ENCODE measurements around the gene HEATR1.

DNA sequence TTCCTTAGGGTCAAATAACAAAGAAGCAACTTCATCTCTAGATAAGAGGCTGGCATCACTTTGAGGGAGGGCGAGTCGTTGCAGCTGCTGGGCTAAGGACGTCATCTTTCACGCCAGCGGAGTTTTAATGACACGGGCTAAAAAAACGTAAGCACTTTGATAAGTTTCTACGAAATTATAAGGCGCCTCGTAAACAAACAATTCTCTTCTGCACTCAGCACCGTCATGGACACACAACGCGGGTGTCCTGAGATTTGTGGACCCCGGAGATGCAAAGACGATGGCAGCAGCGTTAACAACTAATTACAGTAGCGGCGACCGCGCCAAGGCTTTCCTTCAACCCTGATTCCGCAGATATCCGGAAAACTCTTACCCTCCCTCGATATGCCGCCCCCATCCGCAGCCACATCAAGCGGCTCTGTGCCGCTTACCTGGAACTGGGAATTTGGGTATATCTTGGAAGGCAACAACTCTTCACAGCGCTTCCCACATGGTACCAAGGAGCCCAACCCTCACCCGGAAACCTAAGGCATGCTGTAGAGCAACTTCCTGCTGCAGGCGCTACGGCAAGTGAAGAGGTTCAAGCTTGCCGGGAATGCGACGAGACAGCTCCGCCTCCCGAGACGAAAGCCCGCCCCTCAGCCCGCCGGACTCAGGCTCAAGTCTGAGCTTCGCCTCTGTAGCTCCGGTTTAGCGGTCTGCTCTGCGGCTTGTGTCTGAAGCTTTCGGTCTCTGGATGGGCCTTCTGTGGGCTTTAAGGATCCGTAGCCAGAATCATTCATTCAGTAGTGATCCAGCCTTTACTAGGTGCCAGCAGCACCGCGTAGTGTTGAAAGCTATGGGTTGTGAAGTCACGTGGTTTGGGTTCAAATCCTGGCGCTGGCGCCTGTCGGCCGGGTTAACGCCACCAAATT lies at the start of gene HEATR1:
- TF ChIP-seq CTCF (IDR thresholded peaks at IDR 0.05): peak in 1 of 7 experiments; percentile 8
- TF ChIP-seq POLR2A (IDR thresholded peaks at IDR 0.05): peak in 2 of 3 donors; percentile 70 to 75
